ENCODE measurements around the gene ZSWIM5.
"Not testable (repeated sequence)": the region's sequence is repeated elsewhere in the genome, so short reads cannot be mapped to it uniquely, and the experiment has no call there.

The ZSWIM5 gene

DNA sequence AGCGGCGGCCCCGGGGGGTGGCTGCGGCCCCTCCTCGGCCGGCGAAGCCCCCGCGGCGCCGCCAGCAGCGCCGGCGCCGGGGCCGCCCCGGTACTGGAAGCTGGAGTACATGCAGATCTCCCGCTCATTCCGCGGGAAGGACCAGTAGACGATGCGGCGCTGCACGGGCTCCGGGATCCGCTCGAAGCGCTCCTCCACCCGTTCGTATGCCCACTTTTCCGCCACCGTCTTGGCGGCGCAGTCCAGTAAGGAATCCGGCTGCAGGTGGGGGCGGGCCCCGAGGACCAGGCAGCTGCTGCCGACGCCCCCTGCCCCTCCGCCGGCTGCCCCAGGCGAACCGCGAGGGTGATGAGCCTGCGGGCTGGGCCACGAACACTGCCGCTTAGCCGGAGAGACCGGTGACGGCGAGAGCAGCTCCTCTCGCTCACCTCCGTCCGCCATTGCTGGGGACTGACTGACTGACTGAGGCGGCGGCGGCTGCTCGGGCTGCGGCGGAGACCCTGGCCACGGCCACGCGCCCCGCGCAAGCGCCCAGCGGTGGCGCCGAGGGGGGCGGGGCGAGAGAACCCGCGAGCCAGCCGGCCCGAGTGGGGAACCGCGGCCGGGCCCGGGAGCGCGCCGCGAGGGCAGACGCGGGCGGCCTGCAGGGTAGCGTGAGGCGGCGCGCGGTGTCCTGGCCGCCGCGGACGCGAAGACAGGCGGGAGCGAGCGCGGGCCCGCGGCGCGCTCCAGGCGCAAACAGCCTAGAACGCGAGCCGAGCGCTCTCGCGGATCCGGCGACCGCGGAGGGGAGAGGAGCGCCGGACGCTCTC, at the start of gene ZSWIM5:
Gene ZSWIM5, minus strand, starts transcription at position 696 of the 812 bp plus-strand sequence. Its CDS starts 255 bp downstream, at position 441.
- no peak for TF ChIP-seq FOXP2 (optimal IDR thresholded peaks at IDR 0.05; ENCODE audit: control extremely low read depth, extremely low read length, insufficient read depth)
- no peak for TF ChIP-seq POLR2AphosphoS5 (IDR thresholded peaks at IDR 0.05; ENCODE audit: borderline replicate concordance, low read depth, low read length)
- no peak for TF ChIP-seq EZH2 (IDR thresholded peaks at IDR 0.05)
- Histone ChIP-seq H3K9ac (ENCODE audit: insufficient read length) (no peak within 1 kb of the TSS), H3K27ac (no peak within 1 kb of the TSS), H3K9me3 (ENCODE audit: low read depth, low read length) (no peaks in the 10 kb centered on the region), H3K36me3 (ENCODE audit: insufficient read depth, low read length) (no peaks in the 10 kb centered on the region), H3K4me3 (peak within 1 kb of the TSS; percentile 89)
- no peak for DNase-seq (ENCODE audit: low read depth, low spot score)

DNA sequence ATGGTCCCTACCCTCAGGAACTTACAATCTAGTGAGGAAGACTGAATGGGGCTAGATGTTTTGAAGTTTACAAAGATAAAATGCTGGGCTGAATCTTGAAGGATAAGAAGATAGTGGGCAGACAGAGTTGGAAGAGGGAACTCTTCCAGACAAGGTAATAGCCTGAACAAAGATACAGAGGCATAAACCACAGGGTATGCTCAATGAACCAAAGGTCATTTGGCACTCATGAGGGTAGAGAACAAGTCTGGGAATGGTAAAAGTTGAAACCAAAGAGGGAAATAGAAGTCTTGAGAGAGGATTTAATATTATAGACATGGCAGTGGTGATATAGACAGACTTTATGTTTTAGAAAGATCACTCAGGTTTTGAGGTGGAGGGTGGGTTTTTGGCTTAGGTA, 48.1 kb upstream of the ZSWIM5 start:
- Histone ChIP-seq H3K4me3 (no peak overlapping the region), H3K9ac (ENCODE audit: insufficient read length) (no peak overlapping the region), H3K36me3 (ENCODE audit: insufficient read depth, low read length) (no peaks in the 10 kb centered on the region), H3K27ac (no peak overlapping the region), H3K9me3 (ENCODE audit: low read depth, low read length) (no peaks in the 10 kb centered on the region)
- TF ChIP-seq POLR2AphosphoS5 (IDR thresholded peaks at IDR 0.05; ENCODE audit: borderline replicate concordance, low read depth, low read length) (no peak), EZH2 (IDR thresholded peaks at IDR 0.05) (no peak), FOXP2 (optimal IDR thresholded peaks at IDR 0.05; ENCODE audit: control extremely low read depth, extremely low read length, insufficient read depth) (no peak)
- no peak for DNase-seq (ENCODE audit: low read depth, low spot score)

DNA sequence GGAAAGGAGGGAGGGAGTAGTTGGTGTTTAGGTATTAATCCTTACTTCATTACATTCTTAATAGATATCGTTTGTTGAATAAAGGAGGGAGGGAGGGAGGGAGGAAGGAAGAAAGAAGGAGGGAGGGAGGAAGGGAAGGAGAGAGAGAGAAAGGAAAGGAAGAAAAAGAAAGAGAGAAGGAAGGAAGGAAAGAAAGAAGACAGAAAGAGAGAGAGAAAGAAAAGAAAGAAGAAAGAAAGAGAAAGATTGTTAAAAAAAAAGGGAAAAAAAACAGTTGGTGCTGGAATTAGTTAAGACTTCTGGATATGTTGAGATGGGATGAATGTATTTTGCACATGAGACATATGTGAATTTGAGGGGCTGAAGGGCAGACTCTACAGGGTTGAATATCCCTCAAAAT, 44.1 kb upstream of the ZSWIM5 start:
- no peak for DNase-seq (ENCODE audit: low read depth, low spot score)
- H3K27ac ChIP-seq, result no peak overlapping the region
- no peak overlapping the region for H3K9ac ChIP-seq (ENCODE audit: insufficient read length)
- H3K9me3 ChIP-seq (ENCODE audit: low read depth, low read length), result no peaks in the 10 kb centered on the region
- H3K36me3 ChIP-seq (ENCODE audit: insufficient read depth, low read length), result no peaks in the 10 kb centered on the region
- TF ChIP-seq EZH2 (IDR thresholded peaks at IDR 0.05) (no peak), POLR2AphosphoS5 (IDR thresholded peaks at IDR 0.05; ENCODE audit: borderline replicate concordance, low read depth, low read length) (no peak), FOXP2 (optimal IDR thresholded peaks at IDR 0.05; ENCODE audit: control extremely low read depth, extremely low read length, insufficient read depth) (no peak)
- H3K4me3 ChIP-seq, result no peak overlapping the region

DNA sequence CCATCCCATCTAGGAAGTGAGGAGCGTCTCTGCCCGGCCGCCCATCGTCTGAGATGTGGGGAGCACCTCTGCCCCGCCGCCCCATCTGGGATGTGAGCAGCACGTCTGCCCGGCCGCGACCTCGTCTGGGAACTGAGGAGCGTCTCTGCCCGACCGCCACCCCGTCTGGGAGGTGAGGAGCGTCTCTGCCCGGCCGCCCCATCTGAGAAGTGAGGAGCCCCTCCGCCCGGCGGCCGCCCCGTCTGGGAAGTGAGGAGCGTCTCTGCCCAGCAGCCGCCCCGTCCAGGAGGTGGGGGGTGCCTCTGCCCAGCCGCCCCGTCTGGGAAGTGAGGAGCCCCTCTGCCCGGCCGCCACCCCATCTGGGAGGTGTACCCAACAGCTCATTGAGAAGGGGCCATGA, 41.6 kb upstream of the ZSWIM5 start:
- DNase-seq (ENCODE audit: low read depth, low spot score); H3K36me3 ChIP-seq (ENCODE audit: insufficient read depth, low read length); H3K9ac ChIP-seq (ENCODE audit: insufficient read length): not testable (repeated sequence)

DNA sequence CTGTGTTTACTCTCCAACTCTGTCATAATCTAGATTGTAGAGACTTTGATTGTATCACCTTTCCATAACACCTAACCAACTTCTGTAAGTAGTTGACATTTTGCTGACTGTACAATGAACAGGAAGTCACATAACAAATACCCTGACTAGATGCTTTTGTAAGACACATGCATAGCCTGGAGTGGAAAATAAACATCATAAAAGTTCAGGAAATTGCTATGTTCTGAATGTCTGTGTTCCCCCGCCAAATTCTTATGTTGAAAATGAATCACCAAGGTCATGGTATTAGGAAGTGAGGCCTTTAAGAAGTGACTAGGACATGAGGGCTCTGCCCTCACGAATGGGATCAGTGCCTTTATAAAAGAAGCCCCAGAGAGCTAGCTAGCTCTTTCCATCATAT, 40.4 kb upstream of the ZSWIM5 start:
- H3K27ac ChIP-seq, result no peak overlapping the region

More for the DNA sequence above, 41.6 kb upstream of the ZSWIM5 start:
- not testable (repeated sequence) for H3K9me3 ChIP-seq (ENCODE audit: low read depth, low read length); H3K27ac ChIP-seq; H3K4me3 ChIP-seq

DNA sequence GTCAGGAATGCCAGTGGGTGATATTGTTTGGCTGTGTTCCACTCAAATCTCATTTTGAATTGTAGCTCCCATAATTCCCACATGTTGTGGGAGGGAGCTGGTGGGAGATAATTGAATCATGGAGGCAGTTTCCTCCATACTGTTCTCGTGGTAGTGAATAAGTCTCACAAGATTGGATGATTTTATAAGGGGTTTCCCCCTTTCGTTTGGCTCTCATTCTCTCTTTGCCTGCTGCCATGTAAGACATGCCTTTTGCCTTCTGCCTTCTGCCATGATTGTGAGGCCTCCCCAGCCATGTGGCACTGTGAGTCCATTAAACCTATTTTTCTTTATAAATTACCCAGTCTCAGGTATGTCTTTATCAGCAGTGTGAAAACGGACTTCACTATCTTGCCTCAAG, 40.0 kb upstream of the ZSWIM5 start:
- H3K9ac ChIP-seq (ENCODE audit: insufficient read length); H3K27ac ChIP-seq; H3K36me3 ChIP-seq (ENCODE audit: insufficient read depth, low read length); DNase-seq (ENCODE audit: low read depth, low spot score); H3K9me3 ChIP-seq (ENCODE audit: low read depth, low read length); H3K4me3 ChIP-seq: not testable (repeated sequence)

More for the DNA sequence above, 40.4 kb upstream of the ZSWIM5 start:
- Histone ChIP-seq H3K9me3 (ENCODE audit: low read depth, low read length) (no peaks in the 10 kb centered on the region), H3K9ac (ENCODE audit: insufficient read length) (no peak overlapping the region), H3K4me3 (no peak overlapping the region), H3K36me3 (ENCODE audit: insufficient read depth, low read length) (no peaks in the 10 kb centered on the region)
- DNase-seq (ENCODE audit: low read depth, low spot score), result no peak
- TF ChIP-seq POLR2AphosphoS5 (IDR thresholded peaks at IDR 0.05; ENCODE audit: borderline replicate concordance, low read depth, low read length) (no peak), EZH2 (IDR thresholded peaks at IDR 0.05) (no peak), FOXP2 (optimal IDR thresholded peaks at IDR 0.05; ENCODE audit: control extremely low read depth, extremely low read length, insufficient read depth) (no peak)

DNA sequence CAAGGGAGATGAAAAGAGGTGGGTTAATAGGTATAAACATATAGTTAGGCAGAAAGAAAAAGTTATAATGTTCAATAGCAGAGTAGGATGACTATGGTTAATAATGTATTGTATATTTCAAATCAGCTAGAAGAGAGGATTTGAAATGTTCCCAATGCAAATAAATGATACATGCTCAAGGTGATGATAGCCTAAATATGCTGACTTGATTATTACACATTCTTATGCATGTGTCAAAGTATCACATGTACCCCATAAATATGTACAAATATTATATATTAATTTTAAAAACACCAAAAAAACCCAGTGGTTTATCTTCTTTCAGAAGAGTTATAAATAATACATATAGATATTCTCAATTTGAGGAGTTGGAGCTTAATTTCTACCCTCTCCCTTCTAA, 38.3 kb upstream of the ZSWIM5 start:
- Histone ChIP-seq H3K4me3 (no peak overlapping the region), H3K9ac (ENCODE audit: insufficient read length) (no peak overlapping the region), H3K9me3 (ENCODE audit: low read depth, low read length) (no peaks in the 10 kb centered on the region), H3K27ac (no peak overlapping the region), H3K36me3 (ENCODE audit: insufficient read depth, low read length) (no peaks in the 10 kb centered on the region)
- no peak for TF ChIP-seq EZH2 (IDR thresholded peaks at IDR 0.05)
- no peak for TF ChIP-seq POLR2AphosphoS5 (IDR thresholded peaks at IDR 0.05; ENCODE audit: borderline replicate concordance, low read depth, low read length)
- no peak for DNase-seq (ENCODE audit: low read depth, low spot score)

DNA sequence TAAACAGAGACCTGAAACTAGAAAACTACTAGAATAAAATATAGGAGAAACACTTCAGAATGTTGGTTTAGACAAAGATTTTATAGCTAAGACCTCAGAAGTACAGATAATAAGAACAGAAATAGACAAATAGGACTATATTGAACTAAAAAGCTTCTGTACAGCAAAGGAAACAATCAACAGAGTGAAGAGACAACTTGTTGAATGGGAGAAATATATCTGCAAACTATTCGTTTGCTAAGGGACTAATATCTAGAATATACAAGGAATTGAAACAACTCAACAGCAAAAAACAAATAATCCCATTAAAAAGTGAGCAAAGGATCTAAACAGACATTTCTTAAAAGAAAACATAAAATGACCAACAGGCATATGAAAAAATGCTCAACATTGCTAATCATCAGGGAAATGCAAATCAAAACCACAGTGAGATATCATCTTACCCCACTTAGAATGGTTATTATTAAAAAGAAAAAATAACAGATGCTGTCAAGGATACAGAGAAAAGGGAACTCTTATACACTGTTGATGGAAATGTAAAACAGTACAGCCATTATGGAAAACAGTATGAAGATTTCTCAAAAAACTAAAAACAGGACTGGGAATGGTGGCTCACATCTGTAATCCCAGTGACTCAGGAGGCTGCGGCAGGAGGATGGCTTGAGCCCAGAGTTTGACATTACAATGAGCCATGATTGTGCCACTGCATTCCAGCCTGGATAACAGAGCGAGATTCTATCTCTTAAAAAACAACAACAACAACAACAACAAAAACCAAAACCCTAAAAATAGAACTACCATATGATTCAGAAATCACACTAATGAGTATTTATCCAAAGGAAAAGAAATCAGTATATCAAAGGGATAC, 37.3 kb upstream of the ZSWIM5 start:
- H3K9ac ChIP-seq (ENCODE audit: insufficient read length), result no peak overlapping the region
- TF ChIP-seq POLR2AphosphoS5 (IDR thresholded peaks at IDR 0.05; ENCODE audit: borderline replicate concordance, low read depth, low read length) (no peak), EZH2 (IDR thresholded peaks at IDR 0.05) (no peak), FOXP2 (optimal IDR thresholded peaks at IDR 0.05; ENCODE audit: control extremely low read depth, extremely low read length, insufficient read depth) (no peak)
- DNase-seq (ENCODE audit: low read depth, low spot score), result no peak
- H3K4me3 ChIP-seq, result no peak overlapping the region
- no peak overlapping the region for H3K27ac ChIP-seq
- H3K9me3 ChIP-seq (ENCODE audit: low read depth, low read length), result no peaks in the 10 kb centered on the region
- no peaks in the 10 kb centered on the region for H3K36me3 ChIP-seq (ENCODE audit: insufficient read depth, low read length)
